Liver (tissue), 9 donors: ENCODE results near the gene TMEM255B. TPM values are rescaled to one million over a fixed set of nuclear protein-coding genes. Genes with fewer than 3 reads are reported as not detected.

Experiments used
- DNase-seq: peaks from one replicate; pipeline ENCODE4 v3.0.0-alpha.2; 2017; ENCODE audit warnings: low spot score
- H3K27ac ChIP-seq, 2 donors: one replicate each; pipeline ENCODE4 v1.7.0; 2013; ENCODE audit warnings: inconsistent platforms in 2 of 2, low read length in 2 of 2, control low read depth in 1 of 2, low read depth in 1 of 2, mild to moderate bottlenecking in 1 of 2
- H3K27me3 ChIP-seq, 4 donors: one replicate each; pipeline versions ENCODE4 v1.6.1 to v1.7.0; 2013; ENCODE audit warnings: low read length in 3 of 4, inconsistent platforms in 1 of 4, mild to moderate bottlenecking in 1 of 4, moderate library complexity in 1 of 4; ENCODE audit not compliant: control insufficient read depth in 4 of 4, insufficient read depth in 4 of 4
- H3K36me3 ChIP-seq, 4 donors: one replicate each; pipeline versions ENCODE4 v1.6.1 to v1.7.0; 2013; ENCODE audit warnings: low read length in 3 of 4, mild to moderate bottlenecking in 3 of 4, low read depth in 1 of 4, moderate library complexity in 1 of 4; ENCODE audit not compliant: control insufficient read depth in 4 of 4, insufficient read depth in 3 of 4
- H3K4me1 ChIP-seq, 4 donors: one replicate each; pipeline versions ENCODE4 v1.6.1 to v1.7.0; 2013; ENCODE audit warnings: low read length in 3 of 4, mild to moderate bottlenecking in 3 of 4, moderate library complexity in 1 of 4; ENCODE audit not compliant: control insufficient read depth in 4 of 4, insufficient read depth in 4 of 4
- H3K4me3 ChIP-seq, 3 donors: one replicate each; pipeline versions ENCODE4 v1.6.1 to v1.7.0; 2013; ENCODE audit warnings: low read length in 3 of 3, control low read depth in 1 of 3, low read depth in 1 of 3, mild to moderate bottlenecking in 1 of 3
- H3K9ac ChIP-seq, 2 donors: one replicate each; pipeline ENCODE4 v1.7.0; 2013; ENCODE audit warnings: low read length in 2 of 2, mild to moderate bottlenecking in 2 of 2, moderate library complexity in 2 of 2, control low read depth in 1 of 2, low read depth in 1 of 2
- H3K9me3 ChIP-seq, 4 donors: one replicate each; pipeline versions ENCODE4 v1.6.1 to v1.7.0; 2013; ENCODE audit warnings: low read length in 3 of 4; ENCODE audit not compliant: control insufficient read depth in 4 of 4
- ATF3 ChIP-seq: IDR thresholded peaks from 2 replicates; pipeline ENCODE4 v1.6.1; 2016; ENCODE audit warnings: antibody characterized with exemption
- EGR1 ChIP-seq, 2 donors: IDR thresholded peaks; 2 replicates each; pipeline ENCODE4 v1.6.1; 2016 to 2018; ENCODE audit warnings: antibody characterized with exemption in 2 of 2, low read depth in 2 of 2
- FOXA1 ChIP-seq: IDR thresholded peaks from 2 replicates; pipeline ENCODE4 v1.6.1; 2016; ENCODE audit warnings: antibody characterized with exemption
- GABPA ChIP-seq, 2 donors: IDR thresholded peaks in 1 of 2; conservative IDR thresholded peaks in 1 of 2; 2 replicates each; pipeline ENCODE4 v1.6.1; 2016; ENCODE audit warnings: antibody characterized with exemption in 2 of 2, mild to moderate bottlenecking in 1 of 2, moderate library complexity in 1 of 2
- HNF4A ChIP-seq, 2 donors: conservative IDR thresholded peaks; 2 replicates each; pipeline ENCODE4 v1.6.1; 2016; ENCODE audit warnings: antibody characterized with exemption in 2 of 2, mild to moderate bottlenecking in 2 of 2
- HNF4G ChIP-seq: IDR thresholded peaks from 2 replicates; pipeline ENCODE4 v1.6.1; 2016; ENCODE audit warnings: antibody characterized with exemption
- JUND ChIP-seq, 2 donors: IDR thresholded peaks; 2 replicates each; pipeline ENCODE4 v1.6.1; 2016; ENCODE audit warnings: antibody characterized with exemption in 2 of 2
- MAX ChIP-seq: IDR thresholded peaks from 2 replicates; pipeline ENCODE4 v1.6.1; 2016; ENCODE audit warnings: antibody characterized with exemption
- NR2F2 ChIP-seq: IDR thresholded peaks from 2 replicates; pipeline ENCODE4 v1.6.1; 2016; ENCODE audit warnings: antibody characterized with exemption
- RAD21 ChIP-seq, 2 donors: IDR thresholded peaks; 2 replicates each; pipeline ENCODE4 v1.6.1; 2016; ENCODE audit warnings: antibody characterized with exemption in 2 of 2, mild to moderate bottlenecking in 2 of 2
- REST ChIP-seq: IDR thresholded peaks from 2 replicates; pipeline ENCODE4 v1.6.1; 2016; ENCODE audit warnings: antibody characterized with exemption, mild to moderate bottlenecking
- RXRA ChIP-seq, 2 donors: IDR thresholded peaks; 2 replicates each; pipeline ENCODE4 v1.6.1; 2017 to 2018; ENCODE audit warnings: antibody characterized with exemption in 2 of 2, mild to moderate bottlenecking in 1 of 2
- SP1 ChIP-seq: IDR thresholded peaks from 2 replicates; pipeline ENCODE4 v1.6.1; 2018; ENCODE audit warnings: antibody characterized with exemption, mild to moderate bottlenecking
- TAF1 ChIP-seq: conservative IDR thresholded peaks from 2 replicates; pipeline ENCODE4 v1.6.1; 2016; ENCODE audit warnings: antibody characterized with exemption, mild to moderate bottlenecking
- YY1 ChIP-seq: IDR thresholded peaks from 2 replicates; pipeline ENCODE4 v1.6.1; 2016; ENCODE audit warnings: antibody characterized with exemption, mild to moderate bottlenecking
- ZBTB33 ChIP-seq: IDR thresholded peaks from 2 replicates; pipeline ENCODE4 v1.6.1; 2016; ENCODE audit warnings: antibody characterized with exemption
- WGBS: extraction: QIAGEN DNeasy Blood & Tissue Kit; methylation state at CpG from one replicate; pipeline ENCODE4 v1.1.7; 2013; 5-methylcytosine and 5-hydroxymethylcytosine counted together
- polyA plus RNA-seq, 2 donors: library from polyadenylated mRNA; stranded (reverse) in 1 of 2; unstranded in 1 of 2; fragments of 200-250 nt in 1 of 2; fragments of >200 nt in 1 of 2; fragmentation: Nextera tagmentation in 1 of 2; extraction: Ambion mirVana in 1 of 2; gene quantifications; one replicate each; pipeline versions ENCODE4 v1.2.1 to v1.2.3, GENCODE V29; 2013 to 2015
- total RNA-seq, 2 donors: library from RNA; depleted of rRNA; stranded (reverse); fragments of >200 nt; gene quantifications; one replicate each; pipeline ENCODE4 v1.2.3, GENCODE V29; 2014
- TF ChIP-seq, protein P1 (sequence below): fragments of 150-350 bp; IDR thresholded peaks from 2 replicates; pipeline ENCODE4 v1.5.1; 2017; ENCODE audit warnings: improper control_type of control experiment, low read depth, low read length; ENCODE audit not compliant: missing input control
- donor health status: healthy.
- donor health status: healthy.
- donor health status: healthy.
- donor health status: healthy.
- donor health status: healthy.

TMEM255B gene
- total and polyA plus RNA-seq, 4 donors = 0.37 to 8.6 (median 3.5) TPM

DNA sequence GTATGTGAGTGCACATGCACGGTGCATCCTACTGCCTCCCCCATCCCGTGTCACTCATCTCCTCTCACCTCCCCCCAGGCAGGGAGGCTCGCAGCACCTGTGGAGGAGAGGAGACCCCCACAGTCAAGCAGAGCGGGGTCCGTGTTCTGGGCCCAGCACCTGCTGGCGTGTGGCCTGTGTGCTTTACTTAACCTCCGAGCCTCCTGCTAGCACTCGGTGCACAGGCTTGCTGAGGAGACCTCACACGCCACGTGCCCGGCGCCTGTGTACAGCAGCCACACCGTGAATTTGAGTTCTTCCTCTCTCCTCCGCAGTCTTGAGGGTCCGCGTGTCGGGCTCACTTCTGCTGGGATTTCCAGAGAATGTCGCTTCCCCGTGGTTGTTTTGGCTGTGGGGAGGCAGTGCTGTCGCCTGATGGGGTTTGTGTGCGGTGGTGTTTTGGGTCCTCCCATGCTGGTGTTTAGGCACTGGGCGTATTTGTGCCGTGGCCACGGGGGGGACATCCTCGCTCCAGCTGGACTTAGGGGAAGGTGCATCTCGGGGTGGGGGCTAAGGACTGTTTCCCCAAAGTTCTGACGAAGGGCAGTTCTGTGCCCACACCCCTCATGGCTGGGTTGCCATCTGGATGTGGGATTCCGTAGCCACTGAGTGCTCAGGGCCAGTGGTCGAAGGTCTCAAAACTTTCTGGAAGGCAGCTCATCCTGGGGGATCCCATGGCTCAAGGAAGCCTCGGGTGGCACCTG lies 34.8 kb upstream of the TMEM255B start:
- H3K9ac ChIP-seq = no peak overlapping the region
- H3K27me3 ChIP-seq = no peaks in the 10 kb centered on the region
- TF ChIP-seq, protein P1, sequence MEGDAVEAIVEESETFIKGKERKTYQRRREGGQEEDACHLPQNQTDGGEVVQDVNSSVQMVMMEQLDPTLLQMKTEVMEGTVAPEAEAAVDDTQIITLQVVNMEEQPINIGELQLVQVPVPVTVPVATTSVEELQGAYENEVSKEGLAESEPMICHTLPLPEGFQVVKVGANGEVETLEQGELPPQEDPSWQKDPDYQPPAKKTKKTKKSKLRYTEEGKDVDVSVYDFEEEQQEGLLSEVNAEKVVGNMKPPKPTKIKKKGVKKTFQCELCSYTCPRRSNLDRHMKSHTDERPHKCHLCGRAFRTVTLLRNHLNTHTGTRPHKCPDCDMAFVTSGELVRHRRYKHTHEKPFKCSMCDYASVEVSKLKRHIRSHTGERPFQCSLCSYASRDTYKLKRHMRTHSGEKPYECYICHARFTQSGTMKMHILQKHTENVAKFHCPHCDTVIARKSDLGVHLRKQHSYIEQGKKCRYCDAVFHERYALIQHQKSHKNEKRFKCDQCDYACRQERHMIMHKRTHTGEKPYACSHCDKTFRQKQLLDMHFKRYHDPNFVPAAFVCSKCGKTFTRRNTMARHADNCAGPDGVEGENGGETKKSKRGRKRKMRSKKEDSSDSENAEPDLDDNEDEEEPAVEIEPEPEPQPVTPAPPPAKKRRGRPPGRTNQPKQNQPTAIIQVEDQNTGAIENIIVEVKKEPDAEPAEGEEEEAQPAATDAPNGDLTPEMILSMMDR = no peak
- TF ChIP-seq SP1 = no peak
- TF ChIP-seq JUND (IDR thresholded peaks at IDR 0.05) = no peak
- no peak for TF ChIP-seq HNF4G
- no peak for TF ChIP-seq ATF3
- no peak for TF ChIP-seq GABPA (IDR thresholded peaks at IDR 0.05 in 1 of 2, conservative IDR thresholded peaks at IDR 0.05 in 1 of 2)
- TF ChIP-seq MAX = no peak
- TF ChIP-seq EGR1 (IDR thresholded peaks at IDR 0.05; ENCODE audit: low read depth in 2 of 2) = no peak
- TF ChIP-seq REST = no peak
- TF ChIP-seq NR2F2 = no peak
- no peak for TF ChIP-seq ZBTB33
- TF ChIP-seq FOXA1 = no peak
- TF ChIP-seq HNF4A (conservative IDR thresholded peaks at IDR 0.05) = no peak
- no peak for TF ChIP-seq RXRA (IDR thresholded peaks at IDR 0.05)
- no peak for TF ChIP-seq RAD21 (IDR thresholded peaks at IDR 0.05)
- no peak for TF ChIP-seq TAF1
- TF ChIP-seq YY1 = no peak
- no peaks in the 10 kb centered on the region for H3K9me3 ChIP-seq
- no peak overlapping the region for H3K27ac ChIP-seq
- H3K36me3 ChIP-seq = no peaks in the 10 kb centered on the region
- H3K4me3 ChIP-seq = no peak overlapping the region
- H3K4me1 ChIP-seq = peaks cover 0 to 5% (median 3%) of the 10 kb centered on the region in 4 donors
- no peak for DNase-seq
- 80% methylated on average over 30 of the region's 30 CpGs for WGBS
